GM18498 (cell line): ENCODE measurements around the gene ATP11B.

Experiments used
- ATAC-seq: cut with Tn5 transposase; IDR thresholded peaks from one replicate; pipeline ENCODE4 v1.9.1; 2021; ENCODE audit warnings: mild to moderate bottlenecking, moderate library complexity; ENCODE audit not compliant: unreplicated experiment

The ATP11B gene

DNA sequence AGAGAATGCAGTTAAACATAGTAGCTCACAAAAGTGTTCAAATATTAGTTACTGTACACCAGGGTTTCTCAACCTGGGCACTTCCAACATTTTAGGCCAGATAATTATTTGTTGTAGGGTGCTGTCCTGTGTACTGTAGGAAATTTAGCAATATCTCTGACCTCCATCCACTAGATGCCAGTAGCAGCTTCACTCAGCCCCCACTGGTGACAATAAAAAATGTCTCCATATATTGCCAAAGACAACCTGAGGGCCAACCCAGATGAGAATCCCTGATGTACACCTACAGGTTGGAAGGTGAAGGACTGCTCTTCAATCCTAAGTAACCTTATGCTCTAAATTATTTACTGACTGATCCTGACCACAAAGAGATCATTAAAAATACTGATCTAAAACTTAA is 154.6 kb downstream of the ATP11B start:
- ATAC-seq = no peak

DNA sequence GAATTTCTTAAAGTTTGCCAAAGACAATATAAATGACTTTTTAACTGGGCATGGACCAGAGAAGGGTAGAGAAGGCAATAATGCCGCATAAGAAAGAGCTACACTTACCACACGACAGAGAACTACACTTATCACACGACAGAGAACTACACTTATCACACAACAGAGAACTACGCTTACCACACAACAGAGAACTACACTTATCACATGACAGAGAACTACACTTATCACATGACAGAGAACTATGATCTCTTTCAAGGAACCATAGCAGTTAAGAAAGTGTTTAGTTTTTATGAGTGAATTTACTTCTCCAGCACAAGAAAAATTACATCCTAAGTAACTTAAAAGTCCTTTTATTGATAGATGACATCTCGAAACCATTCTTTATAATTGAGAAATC is 155.0 kb downstream of the ATP11B start:
- ATAC-seq = no peak

DNA sequence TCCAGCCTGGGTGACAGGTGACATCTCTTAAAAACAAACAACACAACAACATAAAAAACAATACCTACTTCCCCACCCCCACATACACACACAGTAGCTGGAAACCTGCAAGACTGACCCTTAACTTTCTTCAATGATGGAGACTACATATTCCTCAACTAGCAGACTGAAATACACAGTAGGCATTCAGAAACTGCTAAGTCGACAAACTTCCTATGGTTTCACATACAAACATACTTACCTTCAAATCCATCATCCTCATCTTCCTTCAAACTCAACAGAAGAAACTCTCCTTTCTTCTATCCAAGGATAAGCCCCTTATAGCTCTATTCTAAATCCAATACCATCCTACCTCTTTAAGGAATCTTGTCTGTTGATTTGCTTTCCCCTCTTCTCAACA is 156.4 kb downstream of the ATP11B start:
- ATAC-seq = no peak

DNA sequence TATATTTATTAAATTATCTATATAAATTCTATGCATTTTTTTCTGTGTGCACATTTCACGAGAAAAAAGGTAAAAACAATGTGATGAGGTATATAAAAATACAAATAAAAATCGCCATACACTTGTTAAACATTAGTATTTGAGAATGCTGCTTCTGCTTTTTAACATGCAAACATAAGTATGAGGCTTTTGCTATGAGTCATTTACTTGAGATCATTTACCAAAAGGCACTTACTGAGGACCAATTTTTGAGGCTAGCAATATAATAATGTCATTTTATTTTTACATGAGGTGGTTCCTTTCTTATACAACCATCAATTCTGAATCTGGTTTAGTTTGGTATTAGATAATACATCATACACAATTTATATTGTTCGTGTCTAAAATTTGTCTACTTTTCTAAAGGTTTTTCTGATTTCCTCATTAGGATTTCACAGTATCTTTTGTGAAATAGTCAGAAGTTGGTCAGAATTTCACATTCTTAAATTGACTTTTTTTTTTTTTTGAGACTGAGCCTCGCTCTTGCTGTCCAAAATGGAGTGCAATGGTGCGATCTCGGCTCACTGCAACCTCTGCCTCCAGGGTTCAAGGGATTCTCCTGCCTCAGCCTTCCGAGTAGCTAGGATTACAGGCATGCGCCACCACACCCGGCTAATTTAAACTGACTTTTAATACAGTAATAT is 161.4 kb downstream of the ATP11B start:
- peak; percentile 72 for ATAC-seq

DNA sequence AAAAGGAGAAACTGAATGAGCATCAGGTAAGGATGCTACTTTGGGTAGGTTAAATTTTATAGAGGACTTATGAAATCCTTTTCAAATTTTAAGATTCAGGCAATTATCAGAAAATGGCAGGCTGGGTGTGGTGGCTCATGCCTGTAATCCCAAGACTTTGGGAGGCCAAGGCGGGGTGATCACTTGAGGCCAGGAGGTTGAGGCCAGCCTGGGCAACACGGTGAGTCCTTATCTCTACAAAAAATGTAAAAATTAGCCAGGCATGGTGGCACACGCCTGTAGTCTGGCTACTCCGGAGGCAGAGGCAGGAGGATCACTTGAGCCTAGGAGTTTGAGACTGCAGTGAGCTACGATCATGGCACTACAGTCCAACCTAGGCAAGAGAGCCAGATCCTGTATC is 163.9 kb downstream of the ATP11B start:
- no peak for ATAC-seq

DNA sequence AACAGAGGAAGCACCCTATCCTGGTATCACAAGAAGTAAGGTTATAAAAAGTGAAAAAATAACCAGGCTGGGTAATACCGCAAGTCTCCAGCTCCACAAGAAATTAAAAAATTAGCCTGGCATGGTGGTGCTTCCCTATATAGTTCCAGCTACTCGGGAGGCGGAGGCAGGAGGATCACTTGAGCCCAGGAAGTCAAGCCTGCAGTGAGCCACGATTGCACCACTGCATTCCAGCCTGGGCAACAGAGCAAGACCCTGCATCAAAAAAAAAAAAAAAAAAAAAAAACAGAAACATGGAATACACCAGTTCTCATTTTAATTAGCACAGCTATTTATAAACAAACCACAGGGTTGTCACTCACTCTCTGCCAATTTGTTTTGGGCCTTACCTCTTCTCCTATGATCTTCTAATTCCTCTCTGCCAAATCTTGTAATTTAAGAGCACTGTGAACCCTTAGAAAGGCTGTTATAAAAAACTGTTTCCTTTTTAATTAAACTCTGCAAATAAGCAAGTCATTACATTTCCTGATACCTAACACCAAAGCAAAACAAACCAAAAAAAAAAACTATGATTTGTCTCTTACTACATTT is 164.5 kb downstream of the ATP11B start:
- ATAC-seq = no peak

DNA sequence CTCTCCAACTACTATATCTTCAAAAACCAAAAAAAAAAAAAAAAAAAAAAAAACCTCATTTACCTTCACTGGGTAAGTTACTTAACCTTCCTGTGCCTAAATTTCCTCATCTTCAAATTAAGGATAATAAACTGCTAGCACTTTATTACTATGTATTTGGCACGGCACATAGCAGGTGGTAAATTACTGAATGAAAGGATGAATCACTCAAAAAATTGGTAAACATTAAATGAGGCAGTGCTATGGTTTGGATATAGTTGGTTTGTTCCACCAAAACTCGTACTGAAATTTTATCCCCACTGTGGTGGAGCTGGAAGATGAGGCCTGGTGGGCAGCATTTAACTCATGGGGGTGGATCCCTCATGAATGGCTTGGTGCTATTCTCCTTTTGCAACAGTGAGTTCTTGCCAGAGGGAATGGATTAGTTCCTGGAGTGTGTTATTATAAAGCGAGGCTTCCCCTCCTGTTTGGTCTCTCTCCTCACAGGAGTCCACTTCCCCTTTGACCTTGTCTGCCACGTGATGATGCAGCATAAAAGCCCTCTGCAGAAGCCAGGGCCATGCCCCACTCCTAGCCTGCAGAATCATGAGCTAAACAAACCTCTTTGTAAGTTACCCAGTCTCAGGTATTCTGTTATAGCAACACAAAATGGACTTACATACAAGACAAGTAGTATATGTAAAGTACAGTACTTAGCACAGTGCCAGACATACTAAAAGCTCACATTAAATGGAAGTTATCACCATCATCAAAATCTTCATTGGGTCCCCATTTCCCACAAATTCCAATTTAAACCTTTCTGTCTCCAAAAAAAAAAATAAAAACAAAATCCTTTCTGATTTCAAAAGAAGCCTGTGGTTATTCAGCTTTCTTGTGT is 166.4 kb downstream of the ATP11B start:
- ATAC-seq = no peak

DNA sequence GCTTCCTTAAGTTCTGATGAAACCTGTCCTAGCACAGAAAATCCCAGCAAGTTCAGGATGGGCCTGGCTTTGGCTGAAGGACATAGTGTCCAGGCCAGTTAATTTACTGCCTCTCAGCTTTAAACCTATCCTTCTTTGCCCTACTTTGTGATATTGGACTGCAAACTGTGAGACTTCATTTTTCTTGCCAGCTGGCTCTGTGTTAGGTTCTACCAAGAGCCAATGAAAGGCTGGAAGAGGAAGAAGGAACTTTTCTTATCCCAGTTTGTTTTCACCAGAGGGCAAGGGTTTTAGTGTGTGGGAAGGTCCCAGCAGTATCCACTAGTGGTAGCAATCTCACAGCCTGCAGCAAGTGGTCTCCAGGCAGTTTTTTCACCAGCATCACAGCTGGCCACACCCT is 168.9 kb downstream of the ATP11B start:
- ATAC-seq = no peak

DNA sequence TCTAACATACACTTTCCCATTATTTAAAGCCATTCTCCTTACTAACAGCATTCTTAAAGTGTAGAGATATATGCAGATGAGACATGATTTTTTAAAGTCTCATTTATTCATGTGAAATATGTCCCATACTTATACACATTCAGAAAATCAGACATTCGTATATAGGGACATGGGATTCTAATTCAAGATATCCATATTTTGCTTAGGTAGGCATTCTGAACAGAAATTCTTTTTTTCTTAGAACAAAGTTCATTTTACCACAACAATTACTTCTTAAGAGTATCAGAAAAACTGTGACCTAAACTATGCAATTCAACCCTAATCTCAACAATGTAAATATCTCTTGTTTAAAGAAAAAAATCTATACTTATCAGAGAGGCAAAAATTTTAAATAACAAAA is 170.9 kb downstream of the ATP11B start:
- no peak for ATAC-seq

DNA sequence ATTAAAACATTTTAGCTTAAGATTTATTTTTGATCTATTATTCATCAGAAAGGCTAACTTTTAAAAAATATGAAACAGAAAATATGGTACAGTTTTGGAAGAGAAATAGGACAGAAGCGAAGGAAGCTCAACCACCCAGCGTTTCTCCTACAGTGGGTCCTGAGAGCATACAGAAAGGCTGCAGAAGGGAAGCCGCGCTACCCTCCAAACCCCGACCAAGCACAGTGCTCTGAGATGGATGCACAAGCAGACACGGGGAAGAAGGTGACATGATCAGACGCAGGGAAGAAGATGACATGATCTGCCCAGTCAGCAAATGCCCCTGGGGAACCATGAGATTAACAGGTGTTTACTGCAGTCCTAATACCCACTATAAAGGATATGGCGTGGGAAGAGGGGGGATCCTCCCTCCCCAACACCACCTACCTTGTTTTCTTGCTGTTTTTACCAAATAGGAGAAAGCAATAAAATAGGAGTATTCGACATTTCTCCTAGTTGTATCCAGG is 172.6 kb downstream of the ATP11B start:
- no peak for ATAC-seq

DNA sequence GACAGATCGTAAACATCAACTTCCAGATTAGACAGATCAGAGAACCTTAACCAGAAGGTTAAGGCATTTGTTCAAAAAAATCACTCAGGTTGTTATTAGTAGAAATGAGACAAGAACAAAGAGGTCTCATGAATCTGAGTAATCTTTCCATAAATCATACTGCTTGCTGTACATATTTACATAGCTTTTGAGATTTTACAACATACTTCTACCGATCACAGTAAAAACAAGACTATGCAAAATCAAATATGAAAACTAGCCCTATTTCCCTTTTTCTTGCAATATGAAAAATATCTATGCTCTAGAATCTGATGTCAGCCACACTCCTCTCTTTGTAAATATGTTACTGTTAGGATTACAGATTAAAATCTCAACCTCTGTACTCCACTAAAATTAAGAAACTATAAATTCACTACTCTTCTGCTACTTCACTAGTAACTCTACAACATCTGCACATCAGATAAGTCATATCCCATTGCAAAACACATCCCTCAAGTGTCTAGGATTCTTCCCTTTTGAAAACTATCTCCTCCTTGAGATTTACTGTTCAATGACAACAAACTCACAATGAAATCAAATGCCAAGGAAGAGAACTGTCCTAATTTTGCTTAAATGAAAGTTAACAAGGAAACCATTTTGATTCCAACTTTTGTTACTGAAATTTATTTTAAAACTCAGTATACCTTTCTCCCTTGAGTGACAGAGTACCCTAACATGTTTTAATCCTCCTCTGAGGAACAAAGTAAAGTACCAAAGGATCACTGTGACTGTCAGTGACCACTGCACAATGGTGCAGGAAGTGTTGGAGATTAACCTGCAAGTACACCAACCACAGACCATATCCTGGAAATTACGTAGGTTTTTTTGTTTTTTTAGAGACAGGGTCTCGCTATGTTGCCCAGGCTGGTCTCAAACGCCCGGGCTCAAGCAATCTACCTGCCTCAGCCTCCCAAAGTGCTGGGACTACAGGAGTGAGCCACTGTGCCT is 174.2 kb downstream of the ATP11B start:
- ATAC-seq = no peak

DNA sequence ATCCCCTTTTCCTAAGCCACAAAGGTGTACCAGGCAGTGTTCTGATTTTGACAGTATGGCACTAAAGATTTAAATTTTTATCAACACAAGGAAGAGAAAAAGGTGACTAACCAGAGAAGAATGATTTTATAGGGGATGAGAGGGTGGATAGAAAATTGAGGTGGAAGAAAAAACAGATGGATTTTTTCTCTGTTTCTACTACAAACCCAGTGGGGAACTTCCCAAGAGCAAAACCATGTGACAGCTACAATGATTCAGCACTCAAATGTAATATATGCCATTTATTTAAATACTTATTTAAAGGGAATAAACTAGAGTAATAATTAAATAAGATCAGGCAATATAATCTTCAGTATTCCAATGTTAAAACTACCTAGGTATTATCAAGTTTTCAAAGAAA is 176.0 kb downstream of the ATP11B start:
- no peak for ATAC-seq

DNA sequence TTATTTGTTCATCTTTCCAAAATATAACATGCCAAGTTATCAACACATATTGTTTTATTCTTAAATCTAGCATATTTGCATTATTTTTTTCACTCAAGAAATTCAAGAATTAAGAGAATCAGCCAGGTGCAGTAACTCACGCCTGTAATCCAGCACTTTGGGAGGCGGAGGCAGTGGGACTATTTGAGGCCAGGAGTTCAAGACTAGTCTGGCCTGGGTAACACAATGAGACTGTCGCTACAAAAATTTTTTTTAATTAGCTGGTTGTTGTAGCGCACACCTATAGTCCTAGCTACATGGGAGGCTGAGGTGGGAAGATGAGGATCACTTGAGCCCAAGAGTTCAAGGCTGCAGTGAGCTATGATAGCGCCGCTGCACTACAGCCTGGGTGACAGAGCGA is 176.5 kb downstream of the ATP11B start:
- ATAC-seq = no peak

DNA sequence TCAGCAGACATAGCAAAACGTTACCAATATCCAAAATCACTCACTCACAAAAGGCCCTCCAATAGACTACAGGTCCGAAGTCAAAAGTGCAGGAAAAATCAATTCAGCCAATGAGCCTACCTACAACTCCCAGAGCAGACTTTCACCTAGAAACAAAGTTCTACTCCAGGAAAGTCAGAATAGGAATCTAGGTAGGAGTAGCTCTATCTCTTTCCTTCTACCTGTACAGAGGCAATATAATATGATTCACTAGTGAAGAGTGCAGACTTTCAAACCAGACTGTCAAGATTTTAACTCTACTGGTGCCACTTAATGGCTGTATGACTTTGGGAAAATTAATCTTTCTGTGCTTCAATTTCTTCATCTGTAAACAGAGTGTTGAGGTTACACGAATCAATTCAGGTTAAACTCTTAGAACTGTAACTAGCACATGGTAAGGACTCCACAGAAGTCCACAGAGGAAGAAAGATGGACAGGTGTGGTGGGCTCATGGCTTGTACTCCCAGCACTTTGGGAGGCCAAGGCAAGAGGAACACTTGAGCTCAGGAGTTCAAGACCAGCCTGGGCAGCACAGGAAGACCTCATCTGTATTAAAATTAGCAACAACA is 177.6 kb downstream of the ATP11B start:
- no peak for ATAC-seq
